GM10266 (cell line): ENCODE measurements around the gene NCK2.

Source experiments
- DNase-seq: peaks from one replicate; pipeline ENCODE4 v3.0.0; 2012; ENCODE audit errors: extremely low spot score
- CTCF ChIP-seq: IDR thresholded peaks from 2 replicates; pipeline ENCODE4 v1.5.1; 2012; ENCODE audit warnings: mild to moderate bottlenecking, low read depth; ENCODE audit not compliant: control insufficient read depth, insufficient read depth; ENCODE audit errors: missing control alignments

Gene NCK2

GRCh38 chr2:105775809-105776559, 31.3 kb downstream of the NCK2 start:
- no peak for DNase-seq
- TF ChIP-seq CTCF, result no peak

DNA sequence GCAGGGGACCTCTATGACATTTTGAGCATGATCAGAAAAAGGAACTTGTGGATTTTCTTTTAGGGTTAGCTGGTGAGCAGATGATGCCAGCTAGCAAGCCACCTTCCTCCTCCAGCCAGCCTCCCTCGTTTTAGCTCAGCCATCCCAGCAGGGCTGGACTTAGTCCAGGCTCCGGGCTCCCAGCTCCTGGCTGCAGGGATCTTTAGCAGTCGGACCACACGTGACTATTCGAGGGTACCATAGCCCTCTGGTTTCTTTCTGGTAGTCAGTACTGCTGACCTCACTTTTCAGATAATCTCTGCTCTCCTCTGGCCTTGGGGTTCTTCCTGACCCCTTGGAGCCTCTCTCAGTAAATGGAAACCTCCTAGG, 31.8 kb downstream of the NCK2 start:
- DNase-seq, result no peak
- TF ChIP-seq CTCF, result no peak

- DNase-seq, result no peak
These were observed 32.3 kb downstream of the NCK2 start for GRCh38 chr2:105777031-105777482.

GRCh38 chr2:105777506-105778055, 32.9 kb downstream of the NCK2 start:
- TF ChIP-seq CTCF, result no peak
- DNase-seq, result no peak

More at GRCh38 chr2:105777031-105777482, 32.3 kb downstream of the NCK2 start:
- no peak for TF ChIP-seq CTCF

DNA sequence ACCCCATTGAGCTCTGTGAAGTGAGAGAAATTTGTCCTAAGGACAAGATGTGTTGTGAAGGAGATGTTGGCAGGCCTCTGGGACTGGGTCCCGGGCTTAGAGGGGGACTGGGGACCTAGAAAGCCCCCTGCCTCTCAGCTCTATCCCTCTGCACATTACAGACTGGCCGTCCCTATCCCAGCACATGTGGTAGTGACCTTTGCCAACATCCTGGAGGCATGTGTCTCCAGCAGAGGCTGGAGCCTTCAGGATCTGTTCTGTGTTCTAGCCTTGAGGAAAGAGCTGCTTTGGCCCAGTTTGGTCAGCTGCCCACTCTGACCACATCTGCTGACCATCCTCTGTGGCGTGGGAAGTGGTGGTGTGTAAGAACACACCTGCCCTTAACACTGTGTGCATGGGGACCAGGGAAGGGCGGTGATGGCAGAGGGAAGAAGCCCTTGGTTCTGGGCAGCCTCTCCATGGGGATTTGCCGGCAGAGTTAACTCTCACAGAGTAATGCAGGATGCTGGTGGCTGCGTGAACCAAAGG, 33.4 kb downstream of the NCK2 start:
- DNase-seq, result no peak
- no peak for TF ChIP-seq CTCF

DNA sequence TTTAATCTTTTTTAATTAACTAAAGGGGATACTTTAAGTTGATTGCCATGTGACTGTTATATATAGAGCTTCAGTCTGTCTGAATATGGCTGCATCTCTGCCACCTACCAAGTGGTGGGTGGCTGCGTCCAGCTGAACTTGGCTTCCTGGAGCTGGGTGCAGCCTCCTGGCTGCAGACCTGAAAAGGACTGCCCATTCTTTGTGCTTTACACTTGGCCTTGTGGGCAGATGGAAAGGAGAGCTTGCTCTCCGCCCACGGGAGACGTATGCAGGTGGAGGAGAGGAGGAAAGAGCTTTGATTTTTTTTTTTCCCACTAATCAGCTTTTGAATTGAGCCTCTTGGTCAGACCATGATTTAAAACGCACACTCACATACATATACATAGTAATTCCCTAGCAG, 34.7 kb downstream of the NCK2 start:
- no peak for DNase-seq

More for the DNA sequence above, 34.7 kb downstream of the NCK2 start:
- TF ChIP-seq CTCF, result no peak
